ENCODE measurements around the gene RELL2.

DNA sequence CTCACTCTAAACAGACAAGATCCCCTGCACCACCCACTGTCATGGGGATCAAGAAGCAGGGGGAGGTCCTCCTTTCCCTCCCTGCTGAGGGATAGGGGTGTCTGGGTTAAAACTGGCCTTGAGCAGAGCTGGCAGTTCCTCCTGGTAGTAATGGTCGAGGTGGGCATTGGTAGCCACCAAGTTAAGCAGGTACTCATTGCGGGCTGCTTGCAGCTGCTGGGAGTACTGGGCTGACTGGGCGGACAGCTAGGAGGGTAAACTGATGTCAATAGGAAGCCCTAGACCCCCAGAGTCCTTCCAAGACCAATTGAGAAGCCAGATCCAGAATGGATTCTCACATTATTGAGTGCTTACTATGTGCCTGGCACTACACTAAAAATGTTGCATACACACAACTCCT is 11.1 kb downstream of the RELL2 start:
- TF ChIP-seq, protein P1, sequence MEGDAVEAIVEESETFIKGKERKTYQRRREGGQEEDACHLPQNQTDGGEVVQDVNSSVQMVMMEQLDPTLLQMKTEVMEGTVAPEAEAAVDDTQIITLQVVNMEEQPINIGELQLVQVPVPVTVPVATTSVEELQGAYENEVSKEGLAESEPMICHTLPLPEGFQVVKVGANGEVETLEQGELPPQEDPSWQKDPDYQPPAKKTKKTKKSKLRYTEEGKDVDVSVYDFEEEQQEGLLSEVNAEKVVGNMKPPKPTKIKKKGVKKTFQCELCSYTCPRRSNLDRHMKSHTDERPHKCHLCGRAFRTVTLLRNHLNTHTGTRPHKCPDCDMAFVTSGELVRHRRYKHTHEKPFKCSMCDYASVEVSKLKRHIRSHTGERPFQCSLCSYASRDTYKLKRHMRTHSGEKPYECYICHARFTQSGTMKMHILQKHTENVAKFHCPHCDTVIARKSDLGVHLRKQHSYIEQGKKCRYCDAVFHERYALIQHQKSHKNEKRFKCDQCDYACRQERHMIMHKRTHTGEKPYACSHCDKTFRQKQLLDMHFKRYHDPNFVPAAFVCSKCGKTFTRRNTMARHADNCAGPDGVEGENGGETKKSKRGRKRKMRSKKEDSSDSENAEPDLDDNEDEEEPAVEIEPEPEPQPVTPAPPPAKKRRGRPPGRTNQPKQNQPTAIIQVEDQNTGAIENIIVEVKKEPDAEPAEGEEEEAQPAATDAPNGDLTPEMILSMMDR (IDR thresholded peaks at IDR 0.05) = no peak
- TF ChIP-seq POLR2A (IDR thresholded peaks at IDR 0.05) (no peak), EP300 (IDR thresholded peaks at IDR 0.05) (no peak), POLR2AphosphoS5 (IDR thresholded peaks at IDR 0.05) (no peak)
